ENCODE results near the gene ADGRD1. TPM values are rescaled to one million over a fixed set of nuclear protein-coding genes. Genes with fewer than 3 reads are reported as not detected.
"Not testable (repeated sequence)": the region's sequence is repeated elsewhere in the genome, so short reads cannot be mapped to it uniquely, and the experiment has no call there.

The ADGRD1 gene
- under 1 TPM in 1 of 3 donors, not detected in 2; 0.45 TPM for total RNA-seq

GRCh38 chr12:130953771-130954543 lies at the start of gene ADGRD1:
ADGRD1 (plus strand) TSS chr12:130953907; CDS start chr12:130954466, 559 bp downstream.
- DNase-seq (no peak), ATAC-seq (no peak)
- Mint-ChIP-seq H3K9me3 (no peaks in the 10 kb centered on the region), H3K27me3 (ENCODE audit: low read depth) (peaks cover 22% of the 10 kb centered on the region), H3K4me1 (ENCODE audit: low read depth) (no peaks in the 10 kb centered on the region), H3K4me3 (no peak within 1 kb of the TSS), H3K36me3 (ENCODE audit: insufficient read depth) (no peaks in the 10 kb centered on the region)

GRCh38 chr12:130904064-130904463 lies 49.6 kb upstream of the ADGRD1 start:
- peaks cover 5% of the 10 kb centered on the region for H3K9me3 Mint-ChIP-seq
- H3K36me3 Mint-ChIP-seq (ENCODE audit: insufficient read depth), result no peaks in the 10 kb centered on the region
- peaks cover 6% of the 10 kb centered on the region for H3K27me3 Mint-ChIP-seq (ENCODE audit: low read depth)
- ATAC-seq (no peak), DNase-seq (no peak)
- H3K4me3 Mint-ChIP-seq, result no peak overlapping the region
- no peaks in the 10 kb centered on the region for H3K4me1 Mint-ChIP-seq (ENCODE audit: low read depth)

- H3K27me3 Mint-ChIP-seq (ENCODE audit: low read depth); H3K36me3 Mint-ChIP-seq (ENCODE audit: insufficient read depth); DNase-seq; H3K4me3 Mint-ChIP-seq; H3K9me3 Mint-ChIP-seq; H3K4me1 Mint-ChIP-seq (ENCODE audit: low read depth); ATAC-seq: not testable (repeated sequence)
Observed at GRCh38 chr12:130904936-130905455, 48.7 kb upstream of the ADGRD1 start.

DNA sequence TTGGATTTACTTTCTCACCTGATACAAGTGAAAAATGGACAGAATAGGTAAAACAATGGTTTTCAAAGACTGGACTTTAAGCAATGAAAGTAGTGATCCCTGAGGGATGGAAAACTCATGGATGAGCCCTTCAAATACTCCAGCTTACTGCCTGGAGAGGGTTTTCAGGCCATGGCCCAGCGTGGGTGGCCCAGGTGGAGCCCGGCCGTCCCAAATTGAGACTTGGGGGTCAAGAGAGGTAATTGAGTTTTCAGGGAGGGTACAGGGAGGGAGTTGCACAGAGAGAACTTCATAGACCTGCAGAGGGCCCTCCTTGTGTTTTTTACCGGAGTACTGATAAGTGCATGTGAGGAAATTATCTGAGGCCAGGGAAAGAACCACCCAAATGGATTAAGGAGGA lies 44.6 kb upstream of the ADGRD1 start:
- Mint-ChIP-seq H3K4me1 (ENCODE audit: low read depth) (no peaks in the 10 kb centered on the region), H3K36me3 (ENCODE audit: insufficient read depth) (no peaks in the 10 kb centered on the region), H3K27me3 (ENCODE audit: low read depth) (peaks cover 11% of the 10 kb centered on the region), H3K9me3 (peaks cover 23% of the 10 kb centered on the region), H3K4me3 (no peak overlapping the region)
- no peak for DNase-seq
- ATAC-seq, result no peak

DNA sequence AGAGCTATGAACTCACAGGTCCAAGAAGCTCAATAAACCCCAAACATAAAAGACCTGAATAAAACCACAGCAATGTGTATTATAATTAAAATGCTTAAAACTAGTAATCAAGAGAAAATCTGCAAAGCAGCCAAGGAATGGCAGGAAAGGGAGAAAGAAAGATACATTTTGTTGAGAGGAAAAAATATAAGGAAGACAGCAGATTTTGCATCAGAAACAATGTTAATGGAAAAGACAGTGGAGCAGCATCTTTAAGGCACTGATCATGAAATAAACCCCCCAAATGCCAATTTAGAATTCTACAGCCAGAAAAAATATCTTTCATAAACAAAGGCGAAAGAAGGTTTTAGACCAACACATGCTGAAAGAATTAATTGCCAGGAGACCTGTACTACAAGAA lies 42.5 kb upstream of the ADGRD1 start:
- no peaks in the 10 kb centered on the region for H3K4me1 Mint-ChIP-seq (ENCODE audit: low read depth)
- H3K4me3 Mint-ChIP-seq, result no peak overlapping the region
- H3K27me3 Mint-ChIP-seq (ENCODE audit: low read depth), result peaks cover 20% of the 10 kb centered on the region
- H3K9me3 Mint-ChIP-seq, result peaks cover 23% of the 10 kb centered on the region
- no peak for ATAC-seq
- DNase-seq, result no peak
- no peaks in the 10 kb centered on the region for H3K36me3 Mint-ChIP-seq (ENCODE audit: insufficient read depth)

DNA sequence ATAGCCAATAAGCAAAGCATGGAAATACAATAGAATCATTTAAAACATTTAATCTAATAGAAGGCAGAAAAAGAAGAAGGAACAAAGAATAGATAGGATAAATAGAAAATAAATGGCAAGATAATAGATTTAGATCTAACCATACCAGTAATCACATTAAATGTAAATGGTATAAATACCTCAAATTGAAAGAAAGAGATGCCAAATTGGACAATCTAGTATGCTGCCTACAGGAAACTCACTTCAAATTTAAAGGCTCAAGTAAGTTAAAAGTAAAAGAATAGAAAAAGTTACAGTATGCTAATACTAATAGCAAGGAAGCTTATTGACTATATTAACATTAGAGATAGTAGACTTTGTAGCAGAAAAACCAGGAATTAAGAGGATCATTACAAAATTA lies 41.8 kb upstream of the ADGRD1 start:
- H3K9me3 Mint-ChIP-seq, result peaks cover 23% of the 10 kb centered on the region
- peaks cover 27% of the 10 kb centered on the region for H3K27me3 Mint-ChIP-seq (ENCODE audit: low read depth)
- no peaks in the 10 kb centered on the region for H3K36me3 Mint-ChIP-seq (ENCODE audit: insufficient read depth)
- no peaks in the 10 kb centered on the region for H3K4me1 Mint-ChIP-seq (ENCODE audit: low read depth)
- no peak for ATAC-seq
- no peak for DNase-seq
- no peak overlapping the region for H3K4me3 Mint-ChIP-seq

- no peak for DNase-seq
- no peaks in the 10 kb centered on the region for H3K36me3 Mint-ChIP-seq (ENCODE audit: insufficient read depth)
- H3K4me1 Mint-ChIP-seq (ENCODE audit: low read depth), result no peaks in the 10 kb centered on the region
- H3K4me3 Mint-ChIP-seq, result no peak overlapping the region
- H3K27me3 Mint-ChIP-seq (ENCODE audit: low read depth), result peaks cover 48% of the 10 kb centered on the region
- peaks cover 11% of the 10 kb centered on the region for H3K9me3 Mint-ChIP-seq
- ATAC-seq, result no peak
Observed at GRCh38 chr12:130916241-130916911, 37.3 kb upstream of the ADGRD1 start.

DNA sequence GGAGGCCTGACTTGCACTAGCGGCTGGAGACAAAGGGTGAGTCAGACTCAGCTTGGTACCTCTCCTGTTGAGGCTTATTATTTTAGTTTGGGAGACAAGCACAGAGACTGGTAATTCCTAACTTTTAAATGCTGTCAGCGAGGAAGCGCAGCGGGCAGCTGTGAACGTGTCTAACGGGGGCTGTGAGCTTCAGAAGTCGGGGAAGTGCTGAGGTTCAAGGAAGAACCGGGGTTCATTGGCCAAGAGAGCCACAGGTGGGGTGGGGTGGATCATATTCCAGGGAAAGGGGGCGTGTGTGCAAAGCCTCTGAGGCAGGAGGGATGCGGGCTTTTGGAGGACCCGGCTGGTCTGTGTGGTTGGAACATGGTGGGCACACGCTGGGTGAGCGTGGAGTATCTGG lies 36.1 kb upstream of the ADGRD1 start:
- ATAC-seq (no peak), DNase-seq (no peak)
- peaks cover 51% of the 10 kb centered on the region for H3K27me3 Mint-ChIP-seq (ENCODE audit: low read depth)
- no peaks in the 10 kb centered on the region for H3K9me3 Mint-ChIP-seq
- no peaks in the 10 kb centered on the region for H3K36me3 Mint-ChIP-seq (ENCODE audit: insufficient read depth)
- H3K4me1 Mint-ChIP-seq (ENCODE audit: low read depth), result no peaks in the 10 kb centered on the region
- no peak overlapping the region for H3K4me3 Mint-ChIP-seq

GRCh38 chr12:130919086-130919485 lies 34.6 kb upstream of the ADGRD1 start:
- H3K36me3 Mint-ChIP-seq (ENCODE audit: insufficient read depth), result no peaks in the 10 kb centered on the region
- no peaks in the 10 kb centered on the region for H3K9me3 Mint-ChIP-seq
- peaks cover 48% of the 10 kb centered on the region for H3K27me3 Mint-ChIP-seq (ENCODE audit: low read depth)
- H3K4me1 Mint-ChIP-seq (ENCODE audit: low read depth), result no peaks in the 10 kb centered on the region
- no peak overlapping the region for H3K4me3 Mint-ChIP-seq
- no peak for ATAC-seq
- no peak for DNase-seq

- Mint-ChIP-seq H3K4me3 (no peak overlapping the region), H3K9me3 (no peaks in the 10 kb centered on the region), H3K4me1 (ENCODE audit: low read depth) (no peaks in the 10 kb centered on the region), H3K36me3 (ENCODE audit: insufficient read depth) (no peaks in the 10 kb centered on the region), H3K27me3 (ENCODE audit: low read depth) (peaks cover 42% of the 10 kb centered on the region)
- ATAC-seq (no peak), DNase-seq (no peak)
Observed at GRCh38 chr12:130920119-130920703, 33.5 kb upstream of the ADGRD1 start.

GRCh38 chr12:130920723-130921381 lies 32.9 kb upstream of the ADGRD1 start:
- Mint-ChIP-seq H3K4me3 (no peak overlapping the region), H3K4me1 (ENCODE audit: low read depth) (no peaks in the 10 kb centered on the region), H3K9me3 (no peaks in the 10 kb centered on the region), H3K36me3 (ENCODE audit: insufficient read depth) (no peaks in the 10 kb centered on the region), H3K27me3 (ENCODE audit: low read depth) (peaks cover 40% of the 10 kb centered on the region)
- ATAC-seq (no peak), DNase-seq (no peak)

GRCh38 chr12:130922511-130922953 lies 31.2 kb upstream of the ADGRD1 start:
- no peak for ATAC-seq
- no peaks in the 10 kb centered on the region for H3K4me1 Mint-ChIP-seq (ENCODE audit: low read depth)
- H3K27me3 Mint-ChIP-seq (ENCODE audit: low read depth), result peaks cover 36% of the 10 kb centered on the region
- H3K4me3 Mint-ChIP-seq, result no peak overlapping the region
- no peaks in the 10 kb centered on the region for H3K36me3 Mint-ChIP-seq (ENCODE audit: insufficient read depth)
- no peaks in the 10 kb centered on the region for H3K9me3 Mint-ChIP-seq
- DNase-seq, result no peak

- H3K4me1 Mint-ChIP-seq (ENCODE audit: low read depth), result no peaks in the 10 kb centered on the region
Observed at GRCh38 chr12:130924966-130925665, 28.6 kb upstream of the ADGRD1 start.

GRCh38 chr12:130925666-130926015 lies 28.1 kb upstream of the ADGRD1 start:
- Mint-ChIP-seq H3K36me3 (ENCODE audit: insufficient read depth) (no peaks in the 10 kb centered on the region), H3K9me3 (no peaks in the 10 kb centered on the region), H3K4me3 (no peak overlapping the region), H3K4me1 (ENCODE audit: low read depth) (no peaks in the 10 kb centered on the region), H3K27me3 (ENCODE audit: low read depth) (peaks cover 40% of the 10 kb centered on the region)
- DNase-seq (no peak), ATAC-seq (no peak)

More at GRCh38 chr12:130924966-130925665, 28.6 kb upstream of the ADGRD1 start:
- H3K4me3 Mint-ChIP-seq, result no peak overlapping the region
- no peak for DNase-seq
- peaks cover 42% of the 10 kb centered on the region for H3K27me3 Mint-ChIP-seq (ENCODE audit: low read depth)
- no peaks in the 10 kb centered on the region for H3K9me3 Mint-ChIP-seq
- no peaks in the 10 kb centered on the region for H3K36me3 Mint-ChIP-seq (ENCODE audit: insufficient read depth)
- no peak for ATAC-seq

All from activated T-cell treated with anti-CD3 and anti-CD28 coated beads, Interleukin-2, amount 50 U/mL, for 4 hours (primary cell).